Measurements from ENCODE around the gene TEX261. TPM values are rescaled to one million over a fixed set of nuclear protein-coding genes. Genes with fewer than 3 reads are reported as not detected.
"Not testable (repeated sequence)": the region's sequence is repeated elsewhere in the genome, so short reads cannot be mapped to it uniquely, and the experiment has no call there.

The TEX261 gene
- total RNA-seq, 1 donor from 2014 or later = 26.0 TPM

- peak; percentile 66 to 72 for DNase-seq (ENCODE audit: low read depth in 2 of 2)
Measured at GRCh38 chr2:71000780-71001591, 6.3 kb upstream of the TEX261 start.

DNA sequence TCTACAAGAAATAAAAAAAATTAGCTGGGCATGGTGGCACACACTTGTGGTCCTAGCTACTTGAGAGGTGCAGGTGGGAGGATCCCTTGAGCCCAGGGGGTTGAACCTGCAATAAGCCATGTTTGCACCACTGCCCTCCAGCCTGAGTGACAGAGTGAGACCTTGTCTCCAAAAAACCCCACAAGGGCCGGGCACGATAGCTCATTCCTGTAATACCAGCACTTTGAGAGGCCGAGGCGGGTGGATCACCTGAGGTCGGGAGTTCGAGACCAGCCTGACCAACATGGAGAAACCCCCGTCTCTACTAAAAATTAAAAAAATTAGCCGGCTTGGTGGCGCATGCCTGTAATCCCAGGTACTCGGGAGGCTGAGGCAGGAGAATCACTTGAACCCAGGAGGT lies 5.3 kb upstream of the TEX261 start:
- DNase-seq (ENCODE audit: low read depth in 2 of 2) = not testable (repeated sequence)

DNA sequence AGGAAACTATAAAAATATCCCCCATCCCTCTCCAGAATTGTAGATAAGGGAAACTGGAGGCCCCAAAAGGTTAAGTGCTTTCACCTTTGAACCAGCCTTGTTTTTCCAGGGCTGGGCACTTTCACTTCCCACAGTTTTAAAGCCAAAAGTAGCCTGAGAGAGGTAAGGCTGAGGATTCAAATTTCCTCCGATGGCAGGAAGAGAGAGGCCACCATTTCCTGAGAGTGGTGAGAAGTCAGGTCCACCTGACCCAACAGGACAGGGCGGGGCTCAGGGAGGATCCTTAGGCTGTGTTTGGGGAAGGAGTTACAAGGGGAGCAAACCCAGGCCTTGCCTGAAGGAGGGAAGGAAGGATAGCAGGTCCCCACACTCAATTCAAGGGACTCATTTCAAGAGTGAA lies 4.7 kb upstream of the TEX261 start:
- DNase-seq (ENCODE audit: low read depth in 2 of 2) = no peak

- DNase-seq (ENCODE audit: low read depth in 2 of 2) = not testable (repeated sequence)
Measured at GRCh38 chr2:70998885-70999284, 4.2 kb upstream of the TEX261 start.

GRCh38 chr2:70995426-70995729 lies 705 bp upstream of the TEX261 start:
- DNase-seq (ENCODE audit: low read depth in 2 of 2) = peak; percentile 26 to 50

GRCh38 chr2:70994009-70994698 lies 519 bp downstream of the TEX261 start:
- peak; percentile 22 to 26 for DNase-seq (ENCODE audit: low read depth in 2 of 2)

DNA sequence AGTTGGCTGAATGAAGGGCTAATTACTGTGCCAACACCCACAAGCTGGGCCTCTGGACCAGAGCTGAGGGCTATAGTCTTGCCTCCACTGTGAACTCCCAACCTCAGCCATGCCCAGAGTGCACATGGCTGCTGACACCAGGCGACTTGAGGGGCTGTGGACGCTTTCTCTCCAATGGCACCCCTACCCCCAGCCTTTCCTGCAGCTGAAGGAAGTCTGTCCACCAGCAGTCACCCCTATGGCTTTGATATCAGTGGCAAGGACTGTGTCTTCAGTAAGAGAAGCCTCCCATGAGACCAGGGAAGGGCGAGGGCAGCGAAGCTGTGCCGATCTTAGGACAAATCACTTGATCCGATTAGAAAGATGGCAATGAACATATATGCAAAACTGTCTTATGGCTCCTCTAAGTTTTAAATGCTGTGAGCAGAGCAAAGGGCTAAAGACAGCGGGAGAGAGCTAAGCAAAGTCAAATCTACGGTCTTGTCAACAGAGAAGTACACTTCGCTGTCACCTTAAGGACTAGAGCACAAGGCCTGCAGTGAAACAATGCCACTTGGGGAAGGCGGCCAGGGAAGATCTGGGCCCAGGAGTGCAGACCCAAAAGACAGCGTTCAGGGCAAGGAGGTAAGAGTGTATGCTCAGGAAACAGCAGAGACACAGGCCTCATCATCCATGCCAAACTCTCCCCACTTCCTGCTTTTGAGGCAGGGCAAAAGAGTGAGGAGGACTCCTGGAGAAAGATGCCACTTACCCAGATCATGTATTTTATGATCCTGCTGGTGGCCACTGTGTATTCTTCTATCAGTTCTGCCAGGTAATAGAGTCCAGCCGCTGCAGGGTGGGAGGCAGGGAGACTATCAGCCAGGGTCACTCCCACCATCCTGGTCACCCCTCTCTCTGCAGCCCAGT lies 1.5 kb downstream of the TEX261 start:
- DNase-seq (ENCODE audit: low read depth in 2 of 2) = no peak

- no peak for DNase-seq (ENCODE audit: low read depth in 2 of 2)
Measured at GRCh38 chr2:70991742-70992141, 2.9 kb downstream of the TEX261 start.

- DNase-seq (ENCODE audit: low read depth in 2 of 2) = no peak
Measured at GRCh38 chr2:70991142-70991541, 3.5 kb downstream of the TEX261 start.

GRCh38 chr2:70990216-70990615 lies 4.5 kb downstream of the TEX261 start:
- no peak for DNase-seq (ENCODE audit: low read depth in 2 of 2)

GRCh38 chr2:70988726-70989648 lies 5.7 kb downstream of the TEX261 start:
- no peak for DNase-seq (ENCODE audit: low read depth in 2 of 2)

- peak in 1 of 2 donors; percentile 70 for DNase-seq (ENCODE audit: low read depth in 2 of 2)
Measured at GRCh38 chr2:70988151-70988550, 6.5 kb downstream of the TEX261 start.

GRCh38 chr2:70987386-70987785 lies 7.3 kb downstream of the TEX261 start:
- no peak for DNase-seq (ENCODE audit: low read depth in 2 of 2)

DNA sequence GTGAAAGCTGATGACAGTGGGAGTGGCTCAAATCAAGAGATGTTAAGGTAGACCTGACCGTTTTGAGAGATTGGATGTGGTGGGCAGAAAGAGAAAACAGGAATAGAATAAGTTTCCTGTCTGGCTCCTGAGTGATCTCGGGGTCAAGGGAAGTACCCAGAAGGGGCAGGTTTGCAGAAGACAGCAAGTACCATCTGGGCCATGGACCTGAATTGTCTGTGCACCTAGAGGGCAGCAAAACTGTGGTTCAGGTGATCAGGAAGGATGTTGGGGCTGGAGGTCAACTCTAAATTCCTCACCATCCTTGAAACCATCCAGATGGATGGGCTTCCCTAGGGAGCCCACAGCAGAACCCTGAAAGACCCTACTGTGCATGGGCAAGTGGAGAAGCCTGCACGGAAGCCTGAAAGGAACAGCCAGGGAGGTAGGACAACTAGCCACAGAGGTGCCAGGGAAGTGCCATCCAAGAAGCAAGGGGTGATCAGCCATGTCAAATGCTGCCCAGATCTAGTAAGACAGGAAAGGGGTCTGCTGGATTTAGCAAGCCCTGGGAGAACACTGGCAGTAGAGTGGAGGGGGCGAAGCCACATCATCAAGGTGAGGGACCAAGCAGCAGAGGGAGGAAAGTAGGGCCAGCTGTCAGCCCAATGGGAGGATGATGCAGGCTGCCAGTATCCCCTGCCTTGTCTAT lies 8.0 kb downstream of the TEX261 start:
- no peak for DNase-seq (ENCODE audit: low read depth in 2 of 2)

DNA sequence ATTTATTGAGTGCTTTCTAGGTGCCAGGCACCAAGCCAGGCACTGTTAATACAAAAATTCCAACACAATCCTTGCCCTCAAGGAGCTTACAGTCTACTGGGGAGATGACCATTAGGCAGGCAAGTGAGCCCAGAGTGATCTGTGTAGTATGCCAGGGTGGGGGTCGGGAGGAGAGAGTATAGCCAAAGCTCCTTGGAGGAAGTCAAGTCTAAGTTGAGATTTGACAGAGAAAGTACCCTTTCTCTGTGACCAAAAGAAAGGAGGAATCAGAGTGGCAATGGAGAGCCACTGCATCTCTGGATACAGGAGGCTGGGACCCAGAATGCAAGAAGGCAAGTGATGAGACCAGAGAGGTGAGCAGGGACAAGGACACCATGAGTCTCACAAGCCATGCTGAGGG lies 8.7 kb downstream of the TEX261 start:
- DNase-seq (ENCODE audit: low read depth in 2 of 2) = no peak

GRCh38 chr2:70985283-70985688 lies 9.4 kb downstream of the TEX261 start:
- DNase-seq (ENCODE audit: low read depth in 2 of 2) = no peak

DNA sequence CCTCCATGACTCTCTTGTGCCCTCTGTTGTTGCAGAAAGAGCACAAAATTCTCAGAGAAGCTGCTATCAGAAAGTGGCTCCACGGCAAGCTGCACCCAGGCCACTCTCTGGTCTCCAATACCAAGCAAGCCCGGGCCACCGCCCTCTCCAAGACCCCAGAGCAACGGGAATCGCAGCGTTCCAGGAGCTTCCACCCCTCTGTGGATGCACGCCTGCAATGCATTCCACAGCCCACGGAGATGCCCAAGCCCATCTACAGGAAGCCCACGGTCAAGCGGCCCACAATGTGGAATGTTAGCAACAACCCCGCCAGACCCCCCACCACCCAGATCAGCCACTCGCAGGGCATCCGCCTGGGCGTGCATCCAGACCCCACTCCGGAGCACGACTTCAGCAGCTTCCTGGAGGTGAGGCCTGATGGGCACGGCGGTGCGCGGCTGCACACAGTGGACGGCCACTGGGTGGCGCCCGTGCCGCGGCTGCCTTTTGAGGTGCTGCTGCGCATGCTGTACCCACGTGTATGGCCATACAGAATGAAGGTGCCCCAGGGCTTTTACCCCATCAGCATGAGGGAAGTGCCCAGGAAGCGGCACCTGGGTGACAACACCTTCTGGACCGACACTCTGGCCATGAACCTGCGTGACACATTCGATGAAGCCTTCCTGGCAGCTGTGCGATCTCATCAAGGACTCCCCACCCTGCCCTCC lies 9.9 kb downstream of the TEX261 start:
- peak; percentile 69 to 75 for DNase-seq (ENCODE audit: low read depth in 2 of 2)

DNA sequence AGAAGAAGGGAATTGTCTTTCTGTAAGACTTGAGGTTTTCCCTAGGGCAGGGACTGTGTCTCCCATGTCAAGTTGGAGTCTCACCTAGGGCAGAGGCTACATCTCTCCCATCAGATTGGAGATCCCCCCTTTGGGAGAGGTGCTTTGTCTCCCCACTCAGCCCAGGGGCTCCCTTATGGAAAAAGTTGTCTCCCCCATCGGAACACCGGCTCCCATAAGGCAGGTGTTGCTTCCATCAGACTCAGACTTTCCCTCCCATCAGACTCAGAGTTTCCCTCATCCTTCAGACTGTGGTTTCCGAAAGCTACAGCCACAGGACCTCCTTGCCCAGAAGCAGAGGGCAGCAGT lies 10.5 kb downstream of the TEX261 start:
- no peak for DNase-seq (ENCODE audit: low read depth in 2 of 2)

DNA sequence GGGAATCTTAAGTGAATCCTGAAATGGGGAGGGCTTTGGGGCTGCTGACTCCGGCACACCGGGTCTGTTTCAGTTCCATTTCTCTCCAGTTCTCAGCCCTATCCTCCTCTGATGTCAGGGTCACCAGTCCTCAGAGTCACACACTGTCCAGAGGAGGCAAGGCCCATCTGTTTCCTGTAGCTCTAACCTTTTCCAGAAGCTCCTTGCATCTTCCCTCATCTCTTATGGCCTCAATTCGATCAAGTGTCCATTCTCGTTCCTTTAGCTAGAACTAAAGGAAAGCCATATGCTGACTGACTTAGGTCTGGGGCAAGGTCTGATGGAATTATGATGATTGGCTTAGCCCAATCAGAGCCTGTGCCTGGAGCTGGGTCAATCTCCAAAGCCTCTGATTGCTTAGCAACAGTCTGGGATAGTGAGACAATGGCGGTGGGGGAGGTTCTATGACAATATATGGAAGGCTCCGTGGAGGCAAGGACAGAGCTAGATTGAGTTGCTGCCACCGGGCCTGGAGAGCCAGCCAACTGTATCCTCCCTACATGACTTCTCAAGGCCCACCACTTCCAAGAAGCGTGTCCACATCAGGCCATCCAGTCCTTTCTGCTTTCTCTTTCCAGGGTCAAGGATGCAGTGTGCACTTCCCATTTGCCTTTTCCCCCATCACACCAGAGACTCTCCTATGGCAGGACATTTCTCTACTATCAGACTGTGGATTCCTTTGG lies 11.0 kb downstream of the TEX261 start:
- no peak for DNase-seq (ENCODE audit: low read depth in 2 of 2)
